Kidney epithelial cell (primary cell): ENCODE measurements around the gene ZNF609. TPM values are rescaled to one million over a fixed set of nuclear protein-coding genes. Genes with fewer than 3 reads are reported as not detected.
"Not testable (repeated sequence)": the region's sequence is repeated elsewhere in the genome, so short reads cannot be mapped to it uniquely, and the experiment has no call there.

ENCODE experiments used
- DNase-seq: peaks from one replicate; pipeline ENCODE4 v3.0.0-alpha.2; 2010; ENCODE audit warnings: low read depth
- H3K27me3 ChIP-seq: 2 replicates; pipeline ENCODE4 v1.6.0; 2011; ENCODE audit warnings: low read length; ENCODE audit not compliant: control insufficient read depth, insufficient read depth
- H3K36me3 ChIP-seq: 2 replicates; pipeline ENCODE4 v1.5.1; 2011; ENCODE audit warnings: low read length; ENCODE audit not compliant: control insufficient read depth, insufficient read depth
- H3K4me3 ChIP-seq: 2 replicates; pipeline ENCODE4 v1.5.1; 2011; ENCODE audit warnings: low read depth, mild to moderate bottlenecking, control low read depth, low read length
- CTCF ChIP-seq: IDR thresholded peaks from 2 replicates; pipeline ENCODE4 v1.5.1; 2011; ENCODE audit warnings: mild to moderate bottlenecking, moderate library complexity, low read length, control low read depth, inconsistent platforms; ENCODE audit not compliant: insufficient read depth, poor library complexity, severe bottlenecking
- total RNA-seq: library from RNA; depleted of rRNA; stranded (reverse); fragments of >200 nt; gene quantifications from 2 replicates; pipeline ENCODE4 v1.2.3, GENCODE V29; 2015

Gene ZNF609
- total RNA-seq, 1 donor from 2014 or later = 18.4 TPM

- no peak overlapping the region for H3K4me3 ChIP-seq
- H3K36me3 ChIP-seq = no peaks in the 10 kb centered on the region
- peak; percentile 79 for DNase-seq
- H3K27me3 ChIP-seq = no peaks in the 10 kb centered on the region
- no peak for TF ChIP-seq CTCF
Observed at GRCh38 chr15:64635499-64636495, 175.4 kb downstream of the ZNF609 start.

GRCh38 chr15:64636556-64636955 is 176.2 kb downstream of the ZNF609 start:
- no peak for TF ChIP-seq CTCF
- DNase-seq = no peak
- H3K4me3 ChIP-seq = no peak overlapping the region
- H3K36me3 ChIP-seq = no peaks in the 10 kb centered on the region
- no peaks in the 10 kb centered on the region for H3K27me3 ChIP-seq

- no peaks in the 10 kb centered on the region for H3K36me3 ChIP-seq
- no peak for TF ChIP-seq CTCF
- H3K27me3 ChIP-seq = no peaks in the 10 kb centered on the region
- no peak overlapping the region for H3K4me3 ChIP-seq
- DNase-seq = no peak
Observed at GRCh38 chr15:64637412-64637811, 177.0 kb downstream of the ZNF609 start.

GRCh38 chr15:64639744-64640143 is 179.4 kb downstream of the ZNF609 start:
- not testable (repeated sequence) for H3K36me3 ChIP-seq, DNase-seq, H3K4me3 ChIP-seq, H3K27me3 ChIP-seq

- no peak for DNase-seq
Observed at GRCh38 chr15:64640146-64640871, 179.9 kb downstream of the ZNF609 start.

More at GRCh38 chr15:64640146-64640871, 179.9 kb downstream of the ZNF609 start:
- Histone ChIP-seq H3K4me3 (no peak overlapping the region), H3K27me3 (no peaks in the 10 kb centered on the region), H3K36me3 (no peaks in the 10 kb centered on the region)
- TF ChIP-seq CTCF = no peak
